Spleen (tissue), 7 donors: ENCODE data around the gene ZNF678.

ENCODE experiments used
- CTCF ChIP-seq, 11 experiments: fragments of 200-600 bp in 7 of 11; fragments of 450-650 bp in 4 of 11; sonication (generic) in 4 of 11; IDR thresholded peaks in 8 of 11; conservative IDR thresholded peaks in 3 of 11; 1 replicate in 7 of 11; 2 replicates in 4 of 11; pipeline versions ENCODE4 v1.4.0 to v1.8.0; 2016 to 2021; ENCODE audit warnings: antibody characterized with exemption in 11 of 11, inconsistent platforms in 4 of 11, mild to moderate bottlenecking in 1 of 11
- POLR2A ChIP-seq, 3 donors: fragments of 450-650 bp; IDR thresholded peaks; one replicate each; pipeline ENCODE4 v1.5.1; 2017; ENCODE audit warnings: antibody characterized with exemption in 3 of 3, mild to moderate bottlenecking in 1 of 3
- POLR2AphosphoS5 ChIP-seq, 3 donors: sonication (generic); formaldehyde crosslinking; IDR thresholded peaks; one replicate each; pipeline ENCODE4 v1.5.1; 2017; ENCODE audit warnings: antibody characterized with exemption in 3 of 3
- donor health status: DM: no; HTN: no; CAD: no; lungs with moderate emphysema.
- donor health status: DM: no; HTN: no; CAD: no.
- donor health status: DM: no; HTN: no; CAD: no.

GRCh38 chr1:227718932-227719331 lies 155.6 kb downstream of the ZNF678 start:
- TF ChIP-seq CTCF (IDR thresholded peaks at IDR 0.05 in 8 of 11, conservative IDR thresholded peaks at IDR 0.05 in 3 of 11) (no peak), POLR2AphosphoS5 (IDR thresholded peaks at IDR 0.05) (no peak), POLR2A (IDR thresholded peaks at IDR 0.05) (no peak)
